ENCODE results near the gene CALHM5.

Gene CALHM5

DNA sequence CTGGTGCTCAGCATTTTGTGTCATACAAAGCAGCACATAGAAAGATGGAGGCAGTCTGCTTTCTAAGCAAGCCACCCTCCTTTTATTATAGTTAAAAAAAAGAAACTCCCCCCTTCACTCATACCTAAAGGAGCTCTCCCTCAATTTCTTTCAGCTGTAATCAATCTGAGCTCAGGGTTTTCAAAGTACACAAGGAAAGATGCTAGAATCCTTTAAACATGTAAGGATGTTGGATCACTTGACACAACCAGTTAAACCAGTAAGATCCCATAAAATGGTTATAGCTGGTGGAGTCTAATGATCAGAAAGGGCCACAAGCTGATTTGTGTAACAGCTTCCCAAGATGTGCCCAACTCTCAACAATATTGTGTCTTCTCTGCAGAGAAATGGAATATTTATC, 42.0 kb downstream of the CALHM5 start, which contains the start of gene CALHM4:
Gene CALHM4 (plus strand): TSS at position 301 of the 400 bp plus-strand sequence. CDS start 43 bp downstream, at position 344.
- DNase-seq = no peak

DNA sequence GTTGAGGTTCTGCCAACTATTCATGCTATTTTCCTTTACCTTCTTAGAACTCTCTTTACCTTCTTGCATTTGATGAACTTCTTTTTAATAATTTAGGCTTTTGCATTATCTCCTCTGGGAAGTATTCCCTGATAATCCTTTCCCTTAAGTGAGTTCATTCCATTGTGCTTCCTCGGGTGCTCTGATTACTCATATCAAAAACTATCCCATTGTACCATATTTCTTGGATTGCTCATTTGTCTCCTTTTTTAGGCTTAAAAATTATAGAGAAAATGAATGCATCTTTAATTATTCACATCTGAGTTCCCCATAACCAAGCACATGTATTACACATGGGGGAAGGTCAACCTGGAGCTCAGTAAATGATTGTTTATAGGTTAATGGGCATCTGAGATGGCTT, 44.6 kb downstream of the CALHM5 start:
- DNase-seq = peak; percentile 91

DNA sequence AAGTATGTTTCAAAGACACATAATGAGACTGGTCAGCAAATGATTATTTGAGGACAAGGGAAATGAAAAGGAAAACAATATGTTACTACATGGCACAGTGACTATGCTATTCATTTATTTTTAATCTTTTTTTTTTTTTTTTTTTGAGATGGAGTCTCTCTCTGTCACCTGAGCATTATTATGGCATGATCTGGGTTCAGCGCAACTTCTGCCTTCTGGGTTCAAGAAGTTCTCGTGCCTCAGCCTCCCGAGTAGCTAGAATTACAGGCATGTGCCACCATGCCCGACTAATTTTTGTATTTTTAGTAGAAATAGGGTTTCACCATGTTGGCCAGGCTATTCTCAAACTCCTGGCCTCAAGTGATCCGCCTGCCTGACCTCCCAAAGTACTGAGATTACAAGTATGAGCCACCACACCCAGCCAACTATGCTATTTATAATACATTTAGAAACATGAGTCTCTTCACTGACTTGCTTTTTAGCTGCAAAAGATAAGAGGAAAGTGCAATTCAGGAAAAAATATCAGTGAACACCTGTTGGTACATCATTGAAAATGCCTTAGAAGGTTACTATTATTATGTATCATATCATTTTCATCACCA, 45.5 kb downstream of the CALHM5 start:
- no peak for DNase-seq

DNA sequence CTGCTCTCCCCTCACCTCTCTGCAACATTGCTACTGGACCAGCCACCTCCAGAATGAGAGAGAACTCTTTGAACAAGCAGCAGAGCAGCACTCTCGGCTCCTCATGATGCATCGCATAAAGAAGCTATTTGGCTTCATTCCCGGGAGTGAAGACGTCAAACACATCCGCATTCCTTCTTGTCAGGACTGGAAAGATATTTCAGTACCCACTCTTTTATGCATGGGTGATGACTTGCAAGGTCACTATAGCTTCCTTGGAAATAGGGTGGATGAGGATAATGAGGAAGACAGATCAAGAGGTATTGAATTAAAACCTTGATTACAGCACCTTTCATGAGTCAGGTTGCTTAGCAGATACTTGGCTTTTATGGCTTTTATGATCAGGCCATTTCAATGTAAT, 46.5 kb downstream of the CALHM5 start:
- DNase-seq = peak; percentile 98

DNA sequence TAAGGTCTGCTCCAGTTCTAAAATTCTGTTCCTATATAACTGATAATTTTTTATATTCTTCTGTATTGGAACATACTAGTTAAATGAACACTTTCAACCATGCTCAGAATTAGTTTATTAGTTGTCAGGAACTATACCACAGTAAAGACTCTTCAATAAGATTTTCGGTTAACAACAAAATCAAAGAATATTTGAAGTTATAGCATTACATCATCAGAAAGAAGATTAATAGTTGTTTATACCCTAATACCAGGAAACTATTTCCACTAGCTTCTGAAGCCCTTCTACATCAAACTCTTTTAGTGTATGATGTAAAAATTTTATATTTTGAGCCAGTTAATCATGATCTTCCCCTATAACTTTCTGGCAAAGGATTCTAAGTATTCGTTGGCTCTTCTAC, 48.7 kb downstream of the CALHM5 start:
- no peak for DNase-seq

DNA sequence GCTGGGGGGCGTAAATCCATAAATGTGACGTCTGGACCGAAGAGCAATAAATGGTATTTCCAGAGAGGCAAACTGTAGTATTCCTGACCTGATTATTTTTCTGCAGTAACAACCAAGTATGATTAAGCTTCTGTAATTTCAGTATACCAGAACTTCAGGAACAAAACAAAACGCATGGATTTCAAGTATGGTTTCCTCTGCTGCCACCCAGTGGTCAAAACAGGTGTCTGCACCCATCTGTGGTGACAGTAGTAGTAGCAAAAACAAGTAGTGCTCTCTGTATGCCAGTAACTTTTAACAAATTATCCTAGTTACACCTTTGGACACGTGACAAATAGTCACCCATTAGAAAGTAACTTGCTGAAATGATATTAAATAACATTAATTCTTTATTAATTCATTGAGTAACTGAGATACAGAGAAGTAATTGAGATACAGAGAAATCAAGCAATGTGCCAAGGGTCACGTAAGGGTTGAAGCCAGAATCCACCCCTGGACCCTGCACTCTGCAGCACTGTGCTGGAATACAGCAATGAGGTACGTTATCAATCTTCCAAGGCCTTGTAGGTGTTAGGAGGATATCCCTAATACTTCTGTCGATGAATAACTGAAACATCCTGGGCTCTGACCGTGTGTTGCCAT, 50.1 kb downstream of the CALHM5 start:
- DNase-seq = peak; percentile 74

DNA sequence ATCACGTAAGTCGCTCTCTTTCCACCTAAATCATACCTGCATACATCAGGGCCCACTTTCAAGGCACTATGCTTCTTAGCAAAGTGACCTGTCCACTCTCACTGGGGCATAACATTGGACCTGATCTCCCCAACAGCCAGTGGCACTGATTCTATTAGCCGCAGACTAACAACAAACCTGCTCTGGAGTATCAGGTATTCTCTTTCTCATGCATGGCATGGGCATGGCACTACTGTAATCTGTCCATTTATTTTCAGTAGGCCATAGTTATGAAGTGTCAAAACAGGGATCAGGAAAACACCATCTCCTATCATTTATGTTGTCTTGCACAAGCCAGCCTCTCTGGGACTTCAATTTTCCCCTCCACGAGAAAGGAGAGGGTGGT, 50.6 kb downstream of the CALHM5 start:
- DNase-seq = no peak

DNA sequence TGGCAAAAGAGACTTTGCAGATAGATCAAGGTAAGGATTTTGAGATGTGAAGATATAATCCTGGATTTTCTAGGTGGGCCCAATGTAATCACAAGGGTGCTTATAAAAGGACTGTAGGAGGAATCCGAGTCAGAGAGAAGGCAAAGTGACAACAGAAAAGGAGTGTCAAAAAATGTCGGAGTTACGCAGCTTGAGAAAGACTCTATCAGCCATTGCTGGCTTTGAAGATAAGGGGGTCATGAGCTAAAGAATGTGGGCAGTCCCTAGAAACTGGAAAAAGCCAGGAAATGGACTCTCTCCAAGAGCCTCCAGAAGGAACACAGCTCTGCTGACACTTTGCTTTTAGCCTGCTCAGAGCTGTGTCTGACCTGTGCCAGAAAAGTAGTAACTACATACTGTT, 51.2 kb downstream of the CALHM5 start:
- no peak for DNase-seq

DNA sequence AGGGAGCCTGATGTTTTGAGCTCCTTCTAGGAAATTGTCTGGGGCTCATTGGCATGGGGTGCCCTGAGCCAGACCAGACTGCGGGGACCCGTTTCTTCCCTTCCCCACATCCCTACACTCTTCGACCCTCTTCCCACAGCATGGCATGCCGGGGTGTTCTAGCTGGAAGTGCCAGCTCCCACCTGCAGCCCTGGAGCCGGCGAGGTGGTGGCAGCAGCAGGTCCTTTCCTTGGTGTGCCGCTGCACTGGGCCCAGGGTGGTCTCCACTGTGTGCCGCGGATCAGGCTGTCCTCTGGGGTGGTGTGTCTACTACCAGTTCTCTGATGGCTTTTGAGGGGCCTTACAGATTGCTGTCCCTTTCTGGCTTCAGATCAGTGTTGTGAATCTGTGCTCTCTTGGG, 52.4 kb downstream of the CALHM5 start:
- no peak for DNase-seq

DNA sequence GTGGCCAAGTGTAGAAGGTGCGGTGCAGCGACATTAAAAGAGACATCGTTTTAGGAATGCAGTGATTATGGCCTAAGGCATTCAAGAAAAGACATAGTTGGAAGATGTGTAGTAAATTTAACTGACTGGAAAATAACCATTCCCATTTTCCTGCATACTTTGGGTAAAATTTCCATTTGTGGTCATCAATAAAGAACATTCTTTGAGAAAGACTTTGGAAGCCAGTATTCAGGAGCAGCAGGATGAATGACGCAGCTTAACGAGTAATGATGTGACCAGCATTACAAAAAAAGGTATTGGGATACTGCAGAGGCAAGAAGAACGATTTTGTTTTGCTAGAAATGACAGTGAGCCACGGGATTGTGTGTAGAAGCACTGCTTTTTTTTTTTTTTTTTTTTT, 52.9 kb downstream of the CALHM5 start:
- peak; percentile 82 for DNase-seq

DNA sequence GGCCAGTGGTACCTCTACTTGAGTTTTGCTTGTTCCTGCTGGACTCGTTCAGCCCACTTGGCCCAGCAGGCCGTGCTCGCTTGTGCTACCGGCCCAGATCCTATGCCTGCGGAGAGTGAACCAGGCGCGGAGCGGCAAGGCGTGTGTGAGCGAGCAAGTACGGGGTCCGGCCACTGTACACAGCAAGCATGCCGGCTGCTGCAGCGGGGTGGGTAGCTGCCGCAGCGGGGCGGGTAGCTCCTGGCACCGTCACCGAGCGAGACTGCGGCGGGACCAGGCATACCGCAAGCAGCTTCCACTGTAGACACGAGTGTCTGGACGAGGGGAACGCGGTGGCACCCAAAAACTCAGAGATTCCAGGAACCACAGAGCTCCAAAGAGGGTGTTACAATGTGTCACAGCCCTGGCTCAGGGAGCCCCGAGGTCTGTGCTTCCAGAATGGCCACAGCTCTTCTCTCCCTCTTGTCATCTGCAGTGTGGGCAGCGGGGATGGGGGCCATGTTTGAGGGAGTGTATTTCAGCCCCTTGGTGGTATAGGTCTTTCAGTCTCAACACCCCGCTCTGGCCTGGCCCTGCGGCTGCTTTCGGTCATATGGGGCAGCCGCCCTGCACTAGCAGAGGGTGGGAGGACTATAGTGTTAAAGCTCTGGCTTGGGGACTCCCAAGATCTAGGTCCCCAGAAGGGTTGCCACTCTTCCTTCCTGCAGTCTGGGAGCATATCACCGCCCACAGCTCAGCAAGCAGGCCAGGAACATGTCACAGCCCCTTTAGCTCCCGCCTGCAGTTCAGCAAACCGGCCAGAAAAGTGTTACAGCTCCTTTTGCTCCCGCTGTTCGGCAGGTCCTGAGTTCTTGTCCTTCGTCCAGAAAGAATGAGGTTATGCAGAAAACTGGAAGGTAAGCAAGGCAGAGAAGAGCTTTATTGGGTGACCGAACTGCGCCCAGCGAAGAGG, 53.8 kb downstream of the CALHM5 start:
- DNase-seq = peak; percentile 29

DNA sequence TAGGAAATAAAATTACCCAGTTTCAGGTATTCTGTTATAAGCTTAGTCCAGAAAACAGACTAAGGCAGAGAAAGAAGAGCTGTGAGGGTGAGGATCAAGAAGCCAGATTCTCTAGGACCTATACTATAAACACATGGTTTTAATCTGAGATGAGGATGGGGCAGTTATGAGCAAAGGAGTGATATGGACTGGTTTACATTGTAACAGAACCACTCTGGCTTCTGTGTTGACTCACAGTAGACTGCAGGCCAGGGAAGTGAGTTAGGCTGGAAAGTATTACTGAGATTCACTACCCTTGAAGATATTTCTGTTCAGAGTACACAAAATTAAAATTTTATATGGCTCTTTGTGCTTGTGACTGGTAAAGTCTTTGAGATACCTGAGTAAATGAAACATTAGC, 56.7 kb downstream of the CALHM5 start:
- peak; percentile 58 for DNase-seq

DNA sequence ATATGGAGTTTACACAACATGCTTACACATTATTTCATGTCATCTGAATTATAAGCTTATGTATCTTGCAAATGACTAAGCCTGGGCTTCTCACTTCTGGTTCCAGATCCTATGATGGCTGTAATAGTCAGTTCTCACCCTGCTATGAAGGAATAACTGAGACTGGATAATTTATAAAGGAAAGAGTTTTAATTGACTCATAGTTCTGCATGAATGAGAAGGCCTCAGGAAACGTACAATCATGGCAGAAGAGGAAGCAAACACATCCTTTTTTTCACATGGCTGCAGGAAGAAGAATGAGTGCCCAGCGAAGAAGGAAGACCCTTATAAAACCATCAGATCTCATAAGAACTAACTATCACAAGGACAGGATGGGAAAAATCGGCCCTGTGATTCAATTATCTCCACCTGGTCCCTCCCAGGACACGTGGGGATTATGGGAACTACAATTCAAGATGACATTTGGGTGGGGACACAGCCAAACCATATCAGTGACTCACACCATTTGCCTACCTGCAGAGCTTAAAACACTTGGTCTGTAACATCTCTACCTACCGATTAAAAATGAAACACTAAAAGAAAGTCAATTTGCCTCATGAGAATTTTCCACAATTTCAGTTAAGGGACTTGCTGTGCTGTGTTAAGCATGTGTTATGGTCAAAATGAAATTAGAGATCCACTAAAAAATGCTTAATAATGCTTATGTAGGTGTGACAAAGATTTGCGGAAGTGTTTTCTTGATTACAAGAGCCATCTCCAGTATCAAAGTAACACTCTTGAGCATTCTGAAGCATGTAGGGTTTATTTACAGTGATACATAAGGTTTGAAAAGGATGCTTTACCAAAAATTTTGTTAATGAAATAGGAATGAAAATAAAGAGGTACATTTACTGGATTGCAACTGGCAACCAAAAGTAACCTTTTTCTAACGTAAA, 57.6 kb downstream of the CALHM5 start:
- no peak for DNase-seq

DNA sequence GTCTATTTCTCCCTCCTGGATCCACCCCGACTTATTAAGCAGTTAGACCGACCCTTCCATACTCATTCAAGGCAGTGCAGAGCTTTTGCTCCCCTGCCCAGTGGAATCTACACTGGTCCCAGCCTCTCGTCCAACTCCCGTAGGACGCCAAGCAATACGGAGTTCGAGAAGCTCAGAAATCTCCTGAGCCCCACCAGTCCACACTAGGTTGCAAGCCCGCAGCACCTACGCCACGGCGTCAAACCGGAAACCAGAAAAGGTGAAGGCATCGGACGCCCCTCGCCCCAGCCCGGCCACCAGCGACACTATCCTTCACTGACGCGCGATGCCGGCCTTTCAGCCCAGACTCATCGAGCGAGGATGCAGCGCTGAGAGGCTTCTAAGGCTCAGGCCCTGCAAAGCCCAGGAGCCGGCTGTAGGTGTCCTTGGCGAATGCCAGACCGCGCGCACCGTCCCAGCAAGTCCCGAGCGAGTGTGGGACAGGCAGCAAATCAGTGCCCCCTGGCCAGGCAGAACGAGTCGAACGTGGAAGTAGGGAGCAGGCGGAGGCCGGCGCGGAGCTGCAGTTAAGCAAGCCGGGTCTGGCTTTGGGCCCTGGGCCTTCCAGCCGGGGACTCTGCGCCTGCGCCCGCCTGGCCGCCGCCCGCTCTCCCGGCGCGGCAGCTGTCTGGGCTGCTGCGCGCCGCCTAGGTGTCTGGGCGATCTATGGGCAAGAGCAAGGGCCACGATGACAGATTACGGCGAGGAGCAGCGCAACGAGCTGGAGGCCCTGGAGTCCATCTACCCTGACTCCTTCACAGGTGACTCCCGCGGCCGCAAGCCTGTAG, 59.6 kb downstream of the CALHM5 start, which contains the start of gene RWDD1:
Gene RWDD1 (plus strand): TSS at position 649 of the 827 bp plus-strand sequence. CDS start 79 bp downstream, at position 728.
- peak; percentile 100 for DNase-seq

DNA sequence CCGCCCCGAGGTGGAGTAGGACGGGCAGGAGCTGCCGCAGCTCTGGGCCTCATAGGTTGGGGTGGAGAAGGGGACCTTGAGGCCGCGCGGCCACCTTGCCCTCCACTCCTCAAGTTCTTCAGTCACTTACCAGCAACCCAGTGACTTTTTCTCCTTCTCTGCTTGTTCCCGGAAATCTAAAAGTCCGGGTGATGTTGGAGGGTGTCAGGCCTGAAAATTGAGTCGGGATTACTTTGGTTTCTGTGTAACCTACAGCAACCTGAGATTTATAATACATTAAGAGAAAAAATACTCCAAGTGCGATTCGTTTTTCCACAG, 60.2 kb downstream of the CALHM5 start:
- no peak for DNase-seq

DNA sequence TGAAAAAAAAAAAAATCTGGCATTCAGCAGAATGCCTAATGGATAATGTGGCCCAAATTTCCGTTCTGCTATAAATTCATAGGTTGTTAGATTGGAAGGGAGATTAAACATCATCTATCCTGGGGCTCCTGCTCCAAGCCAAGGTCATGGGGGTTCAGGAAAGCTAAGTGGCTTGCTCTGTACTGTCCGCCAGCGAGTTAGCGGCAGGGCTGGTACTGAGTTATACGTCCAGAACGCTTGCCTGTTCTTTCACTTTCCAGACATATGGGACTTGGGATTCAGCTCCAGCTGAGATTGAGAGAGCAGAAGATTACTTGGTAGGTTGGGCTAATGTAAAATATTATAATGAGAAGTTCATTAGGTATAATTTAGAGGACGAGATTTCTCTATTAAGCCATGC, 60.7 kb downstream of the CALHM5 start:
- DNase-seq = no peak
